HL-60 (cell line): ENCODE results near the gene IFT20.

Experiments used
- GABPA ChIP-seq: IDR thresholded peaks from 2 replicates; pipeline ENCODE4 v1.6.1; 2012; ENCODE audit warnings: low read depth
- TF ChIP-seq, protein P1 (sequence below): IDR thresholded peaks from one replicate; pipeline ENCODE4 v1.5.1; 2011; ENCODE audit warnings: low read length, control low read depth, inconsistent platforms; ENCODE audit not compliant: insufficient read depth

DNA sequence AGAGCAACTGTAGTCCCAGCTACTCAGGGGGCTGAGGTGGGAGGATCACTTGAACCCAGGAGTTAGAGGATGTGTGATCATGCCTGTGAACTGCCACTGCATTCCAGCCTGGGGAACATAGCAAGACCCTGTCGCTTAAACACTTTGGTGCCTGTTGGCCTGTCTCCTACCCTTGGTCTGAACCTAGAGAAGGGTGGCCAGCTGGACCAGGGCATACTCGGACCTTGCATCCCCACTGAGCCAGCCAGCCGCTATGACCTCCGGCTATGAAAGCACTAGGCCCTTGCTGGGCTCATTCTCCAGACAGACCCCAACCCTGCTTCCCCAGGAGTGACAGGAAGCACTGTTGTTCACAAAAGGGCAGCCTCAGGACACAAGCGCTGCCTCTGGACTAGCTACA lies 4.6 kb downstream of the IFT20 start:
- TF ChIP-seq, protein P1, sequence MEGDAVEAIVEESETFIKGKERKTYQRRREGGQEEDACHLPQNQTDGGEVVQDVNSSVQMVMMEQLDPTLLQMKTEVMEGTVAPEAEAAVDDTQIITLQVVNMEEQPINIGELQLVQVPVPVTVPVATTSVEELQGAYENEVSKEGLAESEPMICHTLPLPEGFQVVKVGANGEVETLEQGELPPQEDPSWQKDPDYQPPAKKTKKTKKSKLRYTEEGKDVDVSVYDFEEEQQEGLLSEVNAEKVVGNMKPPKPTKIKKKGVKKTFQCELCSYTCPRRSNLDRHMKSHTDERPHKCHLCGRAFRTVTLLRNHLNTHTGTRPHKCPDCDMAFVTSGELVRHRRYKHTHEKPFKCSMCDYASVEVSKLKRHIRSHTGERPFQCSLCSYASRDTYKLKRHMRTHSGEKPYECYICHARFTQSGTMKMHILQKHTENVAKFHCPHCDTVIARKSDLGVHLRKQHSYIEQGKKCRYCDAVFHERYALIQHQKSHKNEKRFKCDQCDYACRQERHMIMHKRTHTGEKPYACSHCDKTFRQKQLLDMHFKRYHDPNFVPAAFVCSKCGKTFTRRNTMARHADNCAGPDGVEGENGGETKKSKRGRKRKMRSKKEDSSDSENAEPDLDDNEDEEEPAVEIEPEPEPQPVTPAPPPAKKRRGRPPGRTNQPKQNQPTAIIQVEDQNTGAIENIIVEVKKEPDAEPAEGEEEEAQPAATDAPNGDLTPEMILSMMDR = no peak
- no peak for TF ChIP-seq GABPA
